ENCODE data around the gene ABHD14A.

GRCh38 chr3:52007291-52007690, 32.4 kb downstream of the ABHD14A start:
- TF ChIP-seq EZH2 (IDR thresholded peaks at IDR 0.05; ENCODE audit: low read length, missing control alignments): no peak
- TF ChIP-seq, protein P1, sequence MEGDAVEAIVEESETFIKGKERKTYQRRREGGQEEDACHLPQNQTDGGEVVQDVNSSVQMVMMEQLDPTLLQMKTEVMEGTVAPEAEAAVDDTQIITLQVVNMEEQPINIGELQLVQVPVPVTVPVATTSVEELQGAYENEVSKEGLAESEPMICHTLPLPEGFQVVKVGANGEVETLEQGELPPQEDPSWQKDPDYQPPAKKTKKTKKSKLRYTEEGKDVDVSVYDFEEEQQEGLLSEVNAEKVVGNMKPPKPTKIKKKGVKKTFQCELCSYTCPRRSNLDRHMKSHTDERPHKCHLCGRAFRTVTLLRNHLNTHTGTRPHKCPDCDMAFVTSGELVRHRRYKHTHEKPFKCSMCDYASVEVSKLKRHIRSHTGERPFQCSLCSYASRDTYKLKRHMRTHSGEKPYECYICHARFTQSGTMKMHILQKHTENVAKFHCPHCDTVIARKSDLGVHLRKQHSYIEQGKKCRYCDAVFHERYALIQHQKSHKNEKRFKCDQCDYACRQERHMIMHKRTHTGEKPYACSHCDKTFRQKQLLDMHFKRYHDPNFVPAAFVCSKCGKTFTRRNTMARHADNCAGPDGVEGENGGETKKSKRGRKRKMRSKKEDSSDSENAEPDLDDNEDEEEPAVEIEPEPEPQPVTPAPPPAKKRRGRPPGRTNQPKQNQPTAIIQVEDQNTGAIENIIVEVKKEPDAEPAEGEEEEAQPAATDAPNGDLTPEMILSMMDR (conservative IDR thresholded peaks at IDR 0.05 in 1 of 2, IDR thresholded peaks at IDR 0.05 in 1 of 2; ENCODE audit: low read depth in 1 of 2, low read length in 2 of 2): no peak

All from fibroblast of lung (primary cell).